H1 (cell line): Measurements from ENCODE around the gene TFB2M. TPM values are rescaled to one million over a fixed set of nuclear protein-coding genes. Genes with fewer than 3 reads are reported as not detected.

Experiments used
- CTCF ChIA-PET: fragments of 300-600 bp; sonication (Branson Sonifier 250); formaldehyde crosslinking; loops from one replicate; lab custom pipeline; 2021; ENCODE audit not compliant: partially characterized antibody; lab: Charles Lee
- POLR2A ChIA-PET: fragments of 300-600 bp; sonication (Branson Sonifier 250); formaldehyde crosslinking; loops from one replicate; lab custom pipeline; 2021; ENCODE audit warnings: inconsistent platforms; ENCODE audit not compliant: partially characterized antibody; lab: Charles Lee
- DNase-seq, 2 experiments: peaks; one replicate each; pipeline versions ENCODE4 v3.0.0 to v3.0.0-alpha.2; 2010 to 2022; ENCODE audit warnings: low spot score in 2 of 2, low read depth in 1 of 2, mixed read lengths in 1 of 2
- FAIRE-seq: peaks from 2 replicates; lab custom pipeline; 2011; peaks lifted over from hg19 to GRCh38; lab: Jason Lieb, UNC
- H2AFZ ChIP-seq: 2 replicates; pipeline ENCODE4 v1.8.1; 2012; ENCODE audit warnings: low read length, inconsistent platforms
- H2AK5ac ChIP-seq: 2 replicates; pipeline ENCODE4 v1.6.1; 2013; ENCODE audit warnings: low read depth, low read length
- H2BK120ac ChIP-seq: replicated peaks from 2 replicates; pipeline ENCODE3; 2013; ENCODE audit warnings: low read depth, low read length, inconsistent platforms
- H2BK12ac ChIP-seq: 2 replicates; pipeline ENCODE4 v1.6.1; 2013; ENCODE audit warnings: low read depth, low read length
- H2BK15ac ChIP-seq: 2 replicates; pipeline ENCODE4 v1.6.1; 2013; ENCODE audit warnings: low read length
- H2BK20ac ChIP-seq: 2 replicates; pipeline ENCODE4 v1.6.1; 2013; ENCODE audit warnings: low read length
- H2BK5ac ChIP-seq: 2 replicates; pipeline ENCODE4 v1.6.1; 2013; ENCODE audit warnings: low read depth, low read length
- H3K14ac ChIP-seq: 2 replicates; pipeline ENCODE4 v1.6.1; 2013; ENCODE audit warnings: inconsistent platforms; ENCODE audit not compliant: insufficient read length
- H3K18ac ChIP-seq: 2 replicates; pipeline ENCODE4 v1.6.1; 2013; ENCODE audit warnings: low read length; ENCODE audit errors: extremely low read depth
- H3K23ac ChIP-seq: 2 replicates; pipeline ENCODE4 v1.6.1; 2013; ENCODE audit warnings: inconsistent platforms; ENCODE audit not compliant: insufficient read length
- H3K23me2 ChIP-seq: 2 replicates; pipeline ENCODE4 v1.6.1; 2013; ENCODE audit warnings: low read depth, low read length
- H3K27ac ChIP-seq: 2 replicates; pipeline ENCODE4 v1.6.1; 2011; ENCODE audit warnings: low read depth, low read length, inconsistent platforms
- H3K27me3 ChIP-seq, 4 experiments: replicated peaks in 1 of 4; 1 replicate in 1 of 4; 2 replicates in 3 of 4; pipeline versions ENCODE4 v1.6.1 to v1.8.1; 2011 to 2013; ENCODE audit warnings: low read length in 3 of 4, mild to moderate bottlenecking in 3 of 4, inconsistent platforms in 2 of 4, mixed read lengths in 2 of 4, moderate library complexity in 1 of 4; ENCODE audit not compliant: control insufficient read depth in 3 of 4, insufficient read depth in 3 of 4; ENCODE audit errors: extremely low read depth in 1 of 4
- H3K36me3 ChIP-seq, 4 experiments: 2 replicates each; pipeline versions ENCODE4 v1.6.1 to v1.8.1; 2011 to 2013; ENCODE audit warnings: mild to moderate bottlenecking in 4 of 4, low read length in 3 of 4, moderate library complexity in 2 of 4, control low read depth in 1 of 4, inconsistent platforms in 1 of 4; ENCODE audit not compliant: insufficient read depth in 4 of 4, control insufficient read depth in 2 of 4
- H3K4ac ChIP-seq: replicated peaks from 2 replicates; pipeline ENCODE3; 2013; ENCODE audit warnings: low read length, low read depth, mixed read lengths, inconsistent platforms; ENCODE audit not compliant: insufficient read length
- H3K4me1 ChIP-seq, 4 experiments: replicated peaks in 1 of 4; 1 replicate in 1 of 4; 2 replicates in 3 of 4; pipeline versions ENCODE4 v1.6.1 to v1.8.1; 2011 to 2013; ENCODE audit warnings: low read length in 3 of 4, inconsistent platforms in 2 of 4, mixed read lengths in 1 of 4; ENCODE audit not compliant: insufficient read depth in 4 of 4, control insufficient read depth in 3 of 4
- H3K4me2 ChIP-seq, 2 experiments: 2 replicates each; pipeline versions ENCODE4 v1.6.1 to v1.8.1; 2011 to 2013; ENCODE audit warnings: low read depth in 2 of 2, low read length in 2 of 2, control low read depth in 1 of 2, inconsistent platforms in 1 of 2, mild to moderate bottlenecking in 1 of 2; ENCODE audit not compliant: insufficient read depth in 1 of 2
- H3K4me3 ChIP-seq, 4 experiments: fragments of 200-600, 300-600 bp in 1 of 4; sonication (generic), shearing (Covaris generic), sonication (Bioruptor Twin) in 1 of 4; 2 replicates each; pipeline versions ENCODE4 v1.5.1 to v1.8.1; 2011 to 2016; ENCODE audit warnings: low read length in 4 of 4, low read depth in 3 of 4, control low read depth in 2 of 4, inconsistent platforms in 2 of 4, mild to moderate bottlenecking in 2 of 4, mixed read lengths in 1 of 4, moderate library complexity in 1 of 4; ENCODE audit not compliant: insufficient read depth in 2 of 4; ENCODE audit errors: extremely low read depth in 1 of 4
- H3K56ac ChIP-seq: replicated peaks from 2 replicates; pipeline ENCODE3; 2013; ENCODE audit warnings: low read depth, mild to moderate bottlenecking, mixed read lengths, low read length, inconsistent platforms; ENCODE audit not compliant: insufficient read length
- H3K79me1 ChIP-seq: 2 replicates; pipeline ENCODE4 v1.6.1; 2013; ENCODE audit warnings: low read depth, low read length, control low read depth
- H3K79me2 ChIP-seq, 2 experiments: 2 replicates each; pipeline versions ENCODE4 v1.6.1 to v1.8.1; 2012 to 2013; ENCODE audit warnings: low read length in 2 of 2, mild to moderate bottlenecking in 2 of 2, inconsistent platforms in 1 of 2; ENCODE audit not compliant: insufficient read depth in 2 of 2, control insufficient read depth in 1 of 2
- H3K9ac ChIP-seq, 4 experiments: replicated peaks in 1 of 4; 1 replicate in 1 of 4; 2 replicates in 3 of 4; pipeline versions ENCODE4 v1.6.1 to v1.8.1; 2011 to 2013; ENCODE audit warnings: low read depth in 3 of 4, low read length in 3 of 4, control low read depth in 2 of 4, mild to moderate bottlenecking in 2 of 4, moderate library complexity in 2 of 4, inconsistent platforms in 1 of 4; ENCODE audit errors: extremely low read depth in 1 of 4
- H3K9me3 ChIP-seq, 2 experiments: 2 replicates each; pipeline versions ENCODE4 v1.6.1 to v1.8.1; 2012 to 2013; ENCODE audit warnings: mild to moderate bottlenecking in 2 of 2, moderate library complexity in 2 of 2, control low read depth in 1 of 2, inconsistent platforms in 1 of 2, low read depth in 1 of 2, low read length in 1 of 2, mixed read lengths in 1 of 2; ENCODE audit not compliant: insufficient read depth in 2 of 2
- H4K20me1 ChIP-seq, 2 experiments: replicated peaks in 1 of 2; 2 replicates each; pipeline versions ENCODE3 to v1.8.1; 2011 to 2013; ENCODE audit warnings: inconsistent platforms in 2 of 2, low read length in 2 of 2, mild to moderate bottlenecking in 1 of 2; ENCODE audit not compliant: insufficient read depth in 2 of 2, control insufficient read depth in 1 of 2
- H4K5ac ChIP-seq: 2 replicates; pipeline ENCODE4 v1.6.1; 2013; ENCODE audit warnings: low read length, low read depth, mixed read lengths, inconsistent platforms; ENCODE audit not compliant: insufficient read length
- H4K8ac ChIP-seq: 2 replicates; pipeline ENCODE4 v1.8.0; 2013; ENCODE audit warnings: mild to moderate bottlenecking, moderate library complexity, low read length, inconsistent platforms; ENCODE audit not compliant: insufficient read depth; ENCODE audit errors: extremely low read depth
- H4K91ac ChIP-seq: replicated peaks from 2 replicates; pipeline ENCODE3; 2013; ENCODE audit warnings: low read length, mixed read lengths, inconsistent platforms; ENCODE audit not compliant: insufficient read length
- ASH2L ChIP-seq: fragments of 200-600, 300-600 bp; sonication (generic); IDR thresholded peaks from one replicate; pipeline ENCODE4 v1.7.1; 2017; ENCODE audit warnings: low read length
- CBX8 ChIP-seq: fragments of 300-800, 300-1000 bp; sonication (generic); IDR thresholded peaks from 2 replicates; pipeline ENCODE4 v1.7.1; 2016; ENCODE audit warnings: low read depth, low read length, borderline replicate concordance
- CREB1 ChIP-seq: IDR thresholded peaks from 2 replicates; pipeline ENCODE4 v1.6.1; 2012; ENCODE audit warnings: inconsistent platforms
- EGR1 ChIP-seq: IDR thresholded peaks from 2 replicates; pipeline ENCODE4 v1.6.1; 2011; ENCODE audit warnings: low read depth, low read length, borderline replicate concordance
- GTF2F1 ChIP-seq: IDR thresholded peaks from 2 replicates; pipeline ENCODE4 v1.6.1; 2012; ENCODE audit warnings: low read depth, low read length, improper control_type of control experiment, borderline replicate concordance
- HDAC2 ChIP-seq, 2 experiments: fragments of 300-600 bp in 1 of 2; sonication (generic) in 1 of 2; IDR thresholded peaks; 2 replicates each; pipeline ENCODE4 v1.6.1; 2011 to 2012; ENCODE audit warnings: low read depth in 2 of 2, low read length in 2 of 2, mild to moderate bottlenecking in 2 of 2, moderate library complexity in 2 of 2, borderline replicate concordance in 1 of 2, inconsistent platforms in 1 of 2
- RBBP5 ChIP-seq: IDR thresholded peaks from 2 replicates; pipeline ENCODE4 v1.7.1; 2012; ENCODE audit warnings: low read depth, mild to moderate bottlenecking, inconsistent platforms, low read length, moderate library complexity, borderline replicate concordance
- SP4 ChIP-seq: IDR thresholded peaks from 2 replicates; pipeline ENCODE4 v1.6.1; 2012; ENCODE audit warnings: low read length, inconsistent platforms
- ZNF274 ChIP-seq: IDR thresholded peaks from 2 replicates; pipeline ENCODE4 v1.7.0; 2012; ENCODE audit warnings: low read length, borderline replicate concordance; ENCODE audit errors: extremely low read depth
- WGBS, 2 experiments: shearing (Covaris generic) in 1 of 2; methylation state at CpG; one replicate each; pipeline versions ENCODE4 v1.1.6 to v1.1.7; 2013 to 2015; ENCODE audit warnings: low lambda C conversion rate in 2 of 2, mixed read lengths in 2 of 2, inconsistent platforms in 1 of 2, low coverage in 1 of 2, missing lambda C conversion rate in 1 of 2; ENCODE audit not compliant: insufficient replicate concordance in 2 of 2, insufficient coverage in 1 of 2, insufficient read length in 1 of 2; ENCODE audit errors: extremely low coverage in 1 of 2, missing lambda C conversion rate in 1 of 2; 5-methylcytosine and 5-hydroxymethylcytosine counted together
- polyA plus RNA-seq, 7 experiments: library from polyadenylated mRNA; depleted of rRNA in 3 of 7; stranded (reverse) in 5 of 7; unstranded in 2 of 7; fragments of >200 nt in 5 of 7; fragments of 200-250 nt in 2 of 7; gene quantifications; 1 replicate in 5 of 7; 2 replicates in 1 of 7; 4 replicates in 1 of 7; pipeline versions ENCODE4 v1.2.1 to v1.2.3, GENCODE V29; 2011 to 2013; ENCODE audit warnings: missing spikeins in 2 of 7, mixed read lengths in 2 of 7
- total RNA-seq: library from RNA; stranded (reverse); fragmentation: NEBNext Ultra II Directional; extraction: Animal tissue kit (Norgen Biotek cat#: 25700); gene quantifications from 2 replicates; pipeline ENCODE4 v1.2.1, GENCODE V29; 2021

TFB2M gene
- total and polyA plus RNA-seq, 2 of the 8 experiments (the other 6 are each of a cell fraction or from before 2014, with no cell fraction given), result 10.4 to 22.0 TPM

DNA sequence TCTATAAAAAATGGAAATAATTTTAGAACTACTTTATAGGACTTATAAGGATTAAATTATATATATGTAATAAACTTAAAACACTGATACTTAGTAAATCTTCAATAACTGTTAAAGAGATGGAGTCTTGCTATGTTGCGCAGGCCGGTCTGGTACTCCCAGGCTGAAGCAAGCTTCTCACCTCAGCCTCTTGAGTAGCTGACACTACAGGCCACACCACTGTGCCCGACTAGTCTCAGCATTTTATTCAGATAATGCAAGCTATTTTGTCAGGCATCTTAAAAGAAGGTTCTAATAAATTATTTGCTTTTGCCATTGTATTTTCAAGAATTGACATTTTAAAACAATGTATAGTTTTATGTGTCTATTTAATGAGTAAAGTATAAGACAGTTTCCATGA is 21.0 kb upstream of the TFB2M start:
- Histone ChIP-seq H2BK12ac (no peak overlapping the region), H2AFZ (no peak overlapping the region), H2AK5ac (no peak overlapping the region), H3K4ac (no peak overlapping the region), H3K27ac (no peak overlapping the region), H3K79me1 (no peaks in the 10 kb centered on the region; the same call in 1 of the 2 replicates), H2BK5ac (no peak overlapping the region), H3K23ac (no peak overlapping the region), H4K8ac (no peak overlapping the region), H3K14ac (no peak overlapping the region), H4K91ac (no peak overlapping the region), H3K9ac (no peak overlapping the region), H3K56ac (no peak overlapping the region), H2BK20ac (no peak overlapping the region), H3K4me3 (no peak overlapping the region), H4K5ac (no peak overlapping the region), H3K18ac (no peak overlapping the region), H3K79me2 (peaks cover 0 to 14% of the 10 kb centered on the region in 2 experiments; a peak in 2 of 4 replicates), H3K4me2 (no peak overlapping the region), H3K23me2 (no peaks in the 10 kb centered on the region), H3K27me3 (no peaks in the 10 kb centered on the region), H3K9me3 (no peaks in the 10 kb centered on the region; a peak in 1 of 4 replicates), H3K4me1 (no peaks in the 10 kb centered on the region), H3K36me3 (peaks cover 0 to 6% (median 0%) of the 10 kb centered on the region in 4 experiments; a peak in 2 of 8 replicates), H2BK120ac (no peak overlapping the region), H4K20me1 (no peaks in the 10 kb centered on the region), H2BK15ac (no peak overlapping the region)
- DNase-seq (no peak), FAIRE-seq (no peak)
- 90% methylated on average over 3 of the region's 3 CpGs; no CpG with 5 or more reads in 1 of the 2 experiments for WGBS, 2 experiments
- ChIA-PET POLR2A (no interaction called here), CTCF (interaction anchor here (1.3 kb wide), 1 partner anchor 9 kb away, joined by 3 read pairs; no protein-coding TSS in a partner anchor)
- TF ChIP-seq GTF2F1 (no peak), CBX8 (no peak), ASH2L (no peak), EGR1 (no peak), HDAC2 (IDR thresholded peaks at IDR 0.05; ENCODE audit: borderline replicate concordance in 1 of 2, low read depth in 2 of 2, low read length in 2 of 2) (no peak), CREB1 (no peak), RBBP5 (no peak), SP4 (no peak), ZNF274 (no peak)
